Testis (tissue), 2 donors: Measurements from ENCODE around the gene MACC1.

Source experiments
- POLR2A ChIP-seq: fragments of 450-650 bp; IDR thresholded peaks from one replicate; pipeline ENCODE4 v1.6.1; 2017; ENCODE audit warnings: antibody characterized with exemption, mild to moderate bottlenecking, moderate library complexity
- TF ChIP-seq, protein P1 (sequence below), 3 experiments: fragments of 450-650 bp in 2 of 3; fragments of 200-600 bp in 1 of 3; sonication (generic) in 1 of 3; IDR thresholded peaks; one replicate each; pipeline ENCODE4 v1.5.1; 2016 to 2019; ENCODE audit warnings: antibody characterized with exemption in 3 of 3, mild to moderate bottlenecking in 2 of 3, moderate library complexity in 1 of 3

- TF ChIP-seq, protein P1, sequence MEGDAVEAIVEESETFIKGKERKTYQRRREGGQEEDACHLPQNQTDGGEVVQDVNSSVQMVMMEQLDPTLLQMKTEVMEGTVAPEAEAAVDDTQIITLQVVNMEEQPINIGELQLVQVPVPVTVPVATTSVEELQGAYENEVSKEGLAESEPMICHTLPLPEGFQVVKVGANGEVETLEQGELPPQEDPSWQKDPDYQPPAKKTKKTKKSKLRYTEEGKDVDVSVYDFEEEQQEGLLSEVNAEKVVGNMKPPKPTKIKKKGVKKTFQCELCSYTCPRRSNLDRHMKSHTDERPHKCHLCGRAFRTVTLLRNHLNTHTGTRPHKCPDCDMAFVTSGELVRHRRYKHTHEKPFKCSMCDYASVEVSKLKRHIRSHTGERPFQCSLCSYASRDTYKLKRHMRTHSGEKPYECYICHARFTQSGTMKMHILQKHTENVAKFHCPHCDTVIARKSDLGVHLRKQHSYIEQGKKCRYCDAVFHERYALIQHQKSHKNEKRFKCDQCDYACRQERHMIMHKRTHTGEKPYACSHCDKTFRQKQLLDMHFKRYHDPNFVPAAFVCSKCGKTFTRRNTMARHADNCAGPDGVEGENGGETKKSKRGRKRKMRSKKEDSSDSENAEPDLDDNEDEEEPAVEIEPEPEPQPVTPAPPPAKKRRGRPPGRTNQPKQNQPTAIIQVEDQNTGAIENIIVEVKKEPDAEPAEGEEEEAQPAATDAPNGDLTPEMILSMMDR (IDR thresholded peaks at IDR 0.05): no peak
- TF ChIP-seq POLR2A: no peak
Measured at GRCh38 chr7:20238754-20239324, 21.7 kb upstream of the MACC1 start.
